SH-SY5Y (cell line): ENCODE results near the gene CETP.

ENCODE experiments used
- GATA2 ChIP-seq: IDR thresholded peaks from 2 replicates; pipeline ENCODE4 v1.6.1; 2011; ENCODE audit warnings: mild to moderate bottlenecking, low read depth, low read length
- GATA3 ChIP-seq: IDR thresholded peaks from 2 replicates; pipeline ENCODE4 v1.6.1; 2011; ENCODE audit warnings: low read depth, mild to moderate bottlenecking, low read length, moderate library complexity

DNA sequence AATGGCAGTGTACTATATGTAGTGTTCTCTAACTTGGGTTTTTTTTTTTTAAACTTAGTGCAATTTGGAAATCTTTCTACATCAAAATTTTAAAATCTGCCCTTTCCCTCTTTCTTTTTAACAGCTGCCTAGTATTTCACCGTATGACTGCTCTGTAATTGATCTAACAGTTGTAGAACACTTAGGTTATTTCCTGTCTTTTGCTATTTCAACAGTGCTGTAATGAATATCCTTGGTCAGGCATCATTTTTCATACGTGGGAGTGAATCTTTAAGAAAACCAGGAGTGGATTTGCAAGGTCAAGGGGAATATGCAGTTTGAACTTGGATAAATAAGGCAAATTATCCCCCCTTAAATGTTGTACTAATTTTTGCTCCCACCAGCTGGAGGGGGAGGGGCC lies 31.5 kb downstream of the CETP start:
- TF ChIP-seq GATA3 (no peak), GATA2 (no peak)
